Upper lobe of left lung (tissue), 6 donors: Measurements from ENCODE around the gene MXRA7. TPM values are rescaled to one million over a fixed set of nuclear protein-coding genes. Genes with fewer than 3 reads are reported as not detected.

Source experiments
- ATAC-seq, 2 donors: fragments of 200-7000 bp; cut with Tn5 transposase; one replicate each; pipeline ENCODE4 v1.9.1; 2022; ENCODE audit warnings: mild to moderate bottlenecking in 2 of 2, moderate library complexity in 2 of 2; ENCODE audit not compliant: low FRiP score in 2 of 2
- DNase-seq, 2 donors: peaks; one replicate each; pipeline ENCODE4 v3.0.0-alpha.2; 2019 to 2020
- H3K27ac ChIP-seq, 4 donors: fragments of 200-600 bp; sonication (generic); one replicate each; pipeline ENCODE4 v1.5.1; 2016 to 2019
- H3K27me3 ChIP-seq, 4 donors: fragments of 200-600 bp; sonication (generic); one replicate each; pipeline ENCODE4 v1.5.1; 2017 to 2019
- H3K36me3 ChIP-seq, 4 donors: fragments of 200-600 bp; sonication (generic); one replicate each; pipeline ENCODE4 v1.5.1; 2016 to 2019
- H3K4me1 ChIP-seq, 4 donors: fragments of 200-600 bp; sonication (generic); one replicate each; pipeline ENCODE4 v1.5.1; 2018 to 2019
- H3K4me3 ChIP-seq, 4 donors: fragments of 200-600 bp; sonication (generic); one replicate each; pipeline ENCODE4 v1.5.1; 2017 to 2019; ENCODE audit warnings: mild to moderate bottlenecking in 2 of 4, moderate library complexity in 1 of 4
- H3K9me3 ChIP-seq, 4 donors: fragments of 200-600 bp; sonication (generic); one replicate each; pipeline ENCODE4 v1.5.1; 2018 to 2019
- EP300 ChIP-seq, 4 donors: sonication (generic); formaldehyde crosslinking; IDR thresholded peaks; one replicate each; pipeline ENCODE4 v1.5.1; 2017; ENCODE audit warnings: antibody characterized with exemption in 4 of 4, control low read depth in 2 of 4
- POLR2A ChIP-seq, 4 donors: fragments of 450-650 bp; IDR thresholded peaks; one replicate each; pipeline ENCODE4 v1.5.1; 2016 to 2017; ENCODE audit warnings: antibody characterized with exemption in 4 of 4, mild to moderate bottlenecking in 2 of 4
- POLR2AphosphoS5 ChIP-seq, 2 donors: sonication (generic); formaldehyde crosslinking; IDR thresholded peaks; one replicate each; pipeline ENCODE4 v1.5.1; 2017; ENCODE audit warnings: antibody characterized with exemption in 2 of 2
- WGBS, 2 donors: methylation state at CpG; one replicate each; pipeline ENCODE4 v1.1.5; 2017 to 2018; 5-methylcytosine and 5-hydroxymethylcytosine counted together
- total RNA-seq, 6 donors: library from RNA; depleted of rRNA in 4 of 6; stranded (reverse); fragments of >200 nt in 4 of 6; gene quantifications; one replicate each; pipeline versions ENCODE4 v1.1.0 to v1.2.1, GENCODE V29; 2016 to 2021
- TF ChIP-seq, protein P1 (sequence below), 6 experiments: fragments of 450-650 bp in 4 of 6; fragments of 200-600 bp in 2 of 6; sonication (generic) in 2 of 6; IDR thresholded peaks; one replicate each; pipeline ENCODE4 v1.5.1; 2016 to 2019; ENCODE audit warnings: antibody characterized with exemption in 6 of 6
- donor health status: DM: no; HTN: no; CAD: no; lungs with moderate emphysema.
- donor health status: DM: no; HTN: yes; CAD: no; lungs with severe emphysema.

The MXRA7 gene
- total RNA-seq, 6 donors from 2014 or later: 21.0 to 147 (median 73.5) TPM

DNA sequence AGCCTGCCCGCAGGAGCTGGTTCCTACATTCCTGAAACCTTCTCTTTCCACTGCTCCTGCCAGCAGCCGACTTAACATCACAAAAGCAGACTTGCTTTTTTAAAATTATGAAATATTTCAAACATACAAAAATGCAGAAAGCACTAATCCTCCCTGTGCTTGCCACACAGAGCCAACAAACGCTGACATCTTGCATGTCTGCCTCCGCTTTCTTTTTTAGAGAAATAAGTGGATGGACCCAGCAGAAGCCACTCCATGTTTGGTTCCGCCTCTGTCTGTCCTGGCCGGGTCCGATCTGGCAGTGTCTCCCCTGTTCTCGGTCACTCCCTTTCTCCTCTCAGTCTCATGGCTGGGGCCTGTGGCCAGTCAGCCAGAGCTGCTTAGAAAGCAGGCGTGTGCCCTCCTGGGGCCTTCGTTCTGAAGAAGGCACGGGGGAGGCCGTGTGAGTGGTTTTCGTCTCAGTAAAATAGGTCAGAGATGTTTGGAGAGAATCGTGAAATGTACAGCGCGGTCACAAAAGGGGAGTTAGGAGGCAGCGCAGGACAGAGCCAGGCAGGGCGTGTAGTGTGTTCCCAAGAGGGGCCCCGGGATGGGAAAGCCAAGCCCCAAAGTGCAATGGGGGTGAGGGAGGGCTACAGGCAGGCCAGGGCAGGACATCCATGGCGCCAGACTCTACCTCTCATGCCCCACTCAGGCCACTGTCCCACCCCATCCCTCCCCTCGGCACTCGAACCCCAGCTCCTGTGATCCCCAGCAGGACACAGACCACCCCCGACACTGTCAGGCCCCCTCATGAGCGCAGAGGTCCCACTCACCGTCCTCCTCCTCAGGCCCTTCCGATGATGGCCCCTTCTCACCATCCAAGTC, 23.2 kb downstream of the MXRA7 start:
- H3K4me1 ChIP-seq: peaks cover 7 to 27% (median 16%) of the 10 kb centered on the region in 4 donors
- WGBS, 2 donors: 76 to 78% methylated on average over 25 to 26 of the region's 26 CpGs
- ATAC-seq (peak; percentile 11 to 74), DNase-seq (no peak)
- H3K27me3 ChIP-seq: no peaks in the 10 kb centered on the region
- peak overlapping the region; percentile 50 to 82 (median 73) for H3K27ac ChIP-seq
- peaks cover 0 to 36% (median 4%) of the 10 kb centered on the region in 4 donors for H3K36me3 ChIP-seq
- TF ChIP-seq POLR2AphosphoS5 (IDR thresholded peaks at IDR 0.05) (no peak), POLR2A (IDR thresholded peaks at IDR 0.05) (no peak), EP300 (IDR thresholded peaks at IDR 0.05) (no peak)
- TF ChIP-seq, protein P1, sequence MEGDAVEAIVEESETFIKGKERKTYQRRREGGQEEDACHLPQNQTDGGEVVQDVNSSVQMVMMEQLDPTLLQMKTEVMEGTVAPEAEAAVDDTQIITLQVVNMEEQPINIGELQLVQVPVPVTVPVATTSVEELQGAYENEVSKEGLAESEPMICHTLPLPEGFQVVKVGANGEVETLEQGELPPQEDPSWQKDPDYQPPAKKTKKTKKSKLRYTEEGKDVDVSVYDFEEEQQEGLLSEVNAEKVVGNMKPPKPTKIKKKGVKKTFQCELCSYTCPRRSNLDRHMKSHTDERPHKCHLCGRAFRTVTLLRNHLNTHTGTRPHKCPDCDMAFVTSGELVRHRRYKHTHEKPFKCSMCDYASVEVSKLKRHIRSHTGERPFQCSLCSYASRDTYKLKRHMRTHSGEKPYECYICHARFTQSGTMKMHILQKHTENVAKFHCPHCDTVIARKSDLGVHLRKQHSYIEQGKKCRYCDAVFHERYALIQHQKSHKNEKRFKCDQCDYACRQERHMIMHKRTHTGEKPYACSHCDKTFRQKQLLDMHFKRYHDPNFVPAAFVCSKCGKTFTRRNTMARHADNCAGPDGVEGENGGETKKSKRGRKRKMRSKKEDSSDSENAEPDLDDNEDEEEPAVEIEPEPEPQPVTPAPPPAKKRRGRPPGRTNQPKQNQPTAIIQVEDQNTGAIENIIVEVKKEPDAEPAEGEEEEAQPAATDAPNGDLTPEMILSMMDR (IDR thresholded peaks at IDR 0.05): no peak
- H3K4me3 ChIP-seq: no peak overlapping the region
- H3K9me3 ChIP-seq: no peaks in the 10 kb centered on the region

GRCh38 chr17:76686538-76687297, 24.0 kb downstream of the MXRA7 start:
- no peaks in the 10 kb centered on the region for H3K9me3 ChIP-seq
- H3K36me3 ChIP-seq: peaks cover 0 to 43% (median 4%) of the 10 kb centered on the region in 4 donors
- DNase-seq: no peak
- H3K27me3 ChIP-seq: no peaks in the 10 kb centered on the region
- ATAC-seq: no peak
- TF ChIP-seq EP300 (IDR thresholded peaks at IDR 0.05): no peak
- TF ChIP-seq, protein P1 (IDR thresholded peaks at IDR 0.05): no peak
- TF ChIP-seq POLR2A (IDR thresholded peaks at IDR 0.05): no peak
- no peak for TF ChIP-seq POLR2AphosphoS5 (IDR thresholded peaks at IDR 0.05)
- peak overlapping the region in 2 of 4 donors; percentile 80 to 82 for H3K27ac ChIP-seq
- peaks cover 7 to 27% (median 16%) of the 10 kb centered on the region in 4 donors for H3K4me1 ChIP-seq
- no peak overlapping the region for H3K4me3 ChIP-seq
- 73 to 85% methylated on average over 9 to 14 of the region's 15 CpGs for WGBS, 2 donors

GRCh38 chr17:76685846-76686245, 24.9 kb downstream of the MXRA7 start:
- TF ChIP-seq, protein P1 (IDR thresholded peaks at IDR 0.05): no peak
- TF ChIP-seq EP300 (IDR thresholded peaks at IDR 0.05) (no peak), POLR2AphosphoS5 (IDR thresholded peaks at IDR 0.05) (no peak), POLR2A (IDR thresholded peaks at IDR 0.05) (no peak)
- no peaks in the 10 kb centered on the region for H3K9me3 ChIP-seq
- no peak overlapping the region for H3K27ac ChIP-seq
- ATAC-seq: no peak
- H3K36me3 ChIP-seq: peaks cover 0 to 46% (median 4%) of the 10 kb centered on the region in 4 donors
- H3K4me3 ChIP-seq: no peak overlapping the region
- no peak for DNase-seq
- H3K4me1 ChIP-seq: peaks cover 7 to 32% (median 16%) of the 10 kb centered on the region in 4 donors
- H3K27me3 ChIP-seq: no peaks in the 10 kb centered on the region
- 83% methylated on average over 4 to 8 of the region's 8 CpGs for WGBS, 2 donors

DNA sequence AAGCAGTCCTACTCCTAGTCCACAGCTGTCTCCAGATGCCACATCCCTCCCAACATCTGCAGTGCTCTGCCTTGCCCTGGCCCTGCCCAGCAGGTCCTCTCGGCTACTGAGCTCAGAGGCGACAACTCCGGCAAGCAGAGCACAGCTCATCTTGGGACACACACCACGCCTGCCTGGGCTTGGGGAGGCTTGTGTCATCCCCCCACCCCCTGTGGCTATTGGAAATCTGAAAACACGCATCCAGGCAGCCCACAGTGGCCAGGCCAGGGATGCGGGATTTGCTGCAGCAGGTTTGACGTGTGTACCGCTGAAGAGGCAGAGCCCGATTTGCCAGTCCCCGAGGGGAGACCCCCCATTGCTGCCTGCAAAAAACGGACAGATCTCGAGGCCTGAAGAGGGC, 25.4 kb downstream of the MXRA7 start:
- WGBS, 2 donors: 90% methylated on average over 7 to 12 of the region's 12 CpGs
- Histone ChIP-seq H3K27ac (no peak overlapping the region), H3K4me1 (peaks cover 7 to 32% (median 16%) of the 10 kb centered on the region in 4 donors)

More for the DNA sequence above, 25.4 kb downstream of the MXRA7 start:
- Histone ChIP-seq H3K27me3 (no peaks in the 10 kb centered on the region), H3K4me3 (no peak overlapping the region), H3K36me3 (peaks cover 0 to 51% (median 6%) of the 10 kb centered on the region in 4 donors), H3K9me3 (no peaks in the 10 kb centered on the region)
- DNase-seq: no peak
- no peak for ATAC-seq
- TF ChIP-seq POLR2A (IDR thresholded peaks at IDR 0.05) (no peak), POLR2AphosphoS5 (IDR thresholded peaks at IDR 0.05) (no peak), EP300 (IDR thresholded peaks at IDR 0.05) (no peak)
- TF ChIP-seq, protein P1 (IDR thresholded peaks at IDR 0.05): no peak
